Measurements from ENCODE around the gene SPANXN4.

The SPANXN4 gene, protein sequence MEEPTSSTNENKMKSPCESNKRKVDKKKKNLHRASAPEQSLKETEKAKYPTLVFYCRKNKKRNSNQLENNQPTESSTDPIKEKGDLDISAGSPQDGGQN

DNA sequence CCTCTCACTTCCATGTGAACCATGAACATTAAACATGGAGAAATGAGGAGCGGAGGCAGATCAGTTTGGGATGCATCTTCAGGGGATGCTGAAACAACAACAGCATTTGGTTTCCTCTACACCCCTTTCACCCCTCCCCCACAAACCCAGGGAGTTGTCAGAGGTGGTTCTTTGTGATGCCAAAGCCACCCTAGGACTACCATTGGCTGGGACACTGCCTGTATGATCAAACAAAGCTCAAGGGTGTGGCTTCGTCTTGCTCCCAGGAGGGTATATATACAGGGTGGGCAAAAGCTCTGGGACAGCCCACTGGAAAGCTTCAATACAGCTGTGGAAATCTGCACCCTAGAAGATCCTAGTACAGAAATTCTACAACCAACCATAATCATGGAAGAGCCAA, at the start of gene SPANXN4:
TSS of gene SPANXN4 (plus strand) at position 301 of the 400 bp plus-strand sequence. CDS start at position 388, 87 bp downstream.
- in situ Hi-C loops (cut with MboI; ENCODE audit: low sequenced_read_pairs) = no loop called here

DNA sequence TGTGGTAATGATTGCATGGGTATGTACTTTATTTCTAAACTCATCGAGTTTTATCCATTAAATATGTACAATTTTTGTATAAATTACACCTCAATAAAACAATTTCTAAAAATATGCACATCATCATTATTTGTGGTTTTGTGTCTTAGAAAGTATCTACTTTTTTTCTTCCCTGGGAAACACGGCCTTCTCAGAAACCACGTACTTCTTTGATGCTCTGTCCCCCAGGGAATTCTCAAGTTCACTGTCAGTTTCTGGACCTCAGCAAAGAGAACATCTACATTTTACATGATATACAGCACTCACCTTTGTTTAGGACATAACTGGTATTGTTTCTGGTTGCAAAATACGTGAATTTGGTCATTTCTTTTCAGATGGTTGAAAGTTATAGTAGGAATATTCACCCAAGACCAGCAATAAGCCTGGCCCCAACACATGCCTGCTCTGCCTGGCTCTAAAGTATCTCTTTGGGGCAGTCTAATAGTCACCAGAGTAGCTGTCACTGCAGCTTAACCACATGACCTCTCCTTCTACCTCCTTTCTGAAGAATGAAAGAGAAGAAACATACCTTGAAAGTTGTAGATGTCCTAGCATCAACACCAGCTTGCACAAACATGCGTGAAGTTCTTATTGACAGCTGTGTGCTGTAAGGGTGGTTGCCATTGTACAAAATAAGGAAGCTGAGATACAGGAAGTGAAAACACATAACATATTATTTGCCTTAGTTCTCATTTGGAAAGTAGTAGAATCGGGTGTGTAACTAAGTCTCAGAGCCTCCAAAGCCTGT, 48.4 kb upstream of the SPANXN4 start:
- in situ Hi-C loops (cut with MboI; ENCODE audit: low sequenced_read_pairs) = no loop called here

DNA sequence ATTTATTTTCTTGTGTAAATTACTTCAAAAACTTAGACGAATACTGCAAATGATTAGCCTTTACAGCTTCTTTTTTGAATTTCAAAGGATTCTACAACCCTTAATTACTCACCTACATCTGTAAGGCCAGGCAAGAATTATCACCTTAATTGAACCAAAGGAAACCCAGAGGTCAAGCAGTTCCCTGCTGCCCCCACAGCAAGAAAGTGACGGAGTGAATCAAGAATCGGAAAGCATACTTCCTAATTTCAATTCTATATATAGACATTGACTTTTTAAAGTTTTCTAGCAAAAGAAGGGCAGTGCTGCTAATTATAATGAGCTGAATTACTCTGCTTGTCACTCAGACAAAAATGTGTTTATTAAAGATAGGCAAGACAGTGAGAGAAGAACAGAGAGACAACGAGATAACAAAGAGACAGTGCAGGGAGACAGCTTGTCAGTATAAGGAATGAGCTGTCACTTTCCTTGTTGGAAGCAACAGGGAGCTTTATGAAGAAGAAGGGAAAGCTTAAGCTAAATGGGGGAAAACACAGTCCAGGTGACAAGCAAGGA, 47.5 kb upstream of the SPANXN4 start:
- in situ Hi-C loops (cut with MboI; ENCODE audit: low sequenced_read_pairs) = no loop called here

DNA sequence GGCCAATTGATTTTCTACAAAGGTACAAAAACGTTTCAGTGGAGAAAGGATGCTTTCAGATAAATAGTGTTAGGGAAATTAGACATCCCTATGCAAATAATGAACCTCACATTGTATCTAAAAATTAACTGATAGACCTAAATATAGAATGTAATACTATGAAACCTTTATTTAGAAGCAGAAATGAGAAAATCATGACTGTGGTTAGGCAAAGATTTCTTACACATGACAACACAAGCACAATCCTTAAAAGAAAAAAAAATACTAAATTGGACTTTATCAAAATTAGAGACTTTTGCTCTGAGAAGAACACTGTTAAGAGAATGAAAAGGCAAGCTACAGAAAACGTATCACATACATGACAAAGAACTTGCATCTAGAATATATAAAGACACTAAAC, 43.0 kb upstream of the SPANXN4 start:
- in situ Hi-C loops (cut with MboI; ENCODE audit: low sequenced_read_pairs) = no loop called here

DNA sequence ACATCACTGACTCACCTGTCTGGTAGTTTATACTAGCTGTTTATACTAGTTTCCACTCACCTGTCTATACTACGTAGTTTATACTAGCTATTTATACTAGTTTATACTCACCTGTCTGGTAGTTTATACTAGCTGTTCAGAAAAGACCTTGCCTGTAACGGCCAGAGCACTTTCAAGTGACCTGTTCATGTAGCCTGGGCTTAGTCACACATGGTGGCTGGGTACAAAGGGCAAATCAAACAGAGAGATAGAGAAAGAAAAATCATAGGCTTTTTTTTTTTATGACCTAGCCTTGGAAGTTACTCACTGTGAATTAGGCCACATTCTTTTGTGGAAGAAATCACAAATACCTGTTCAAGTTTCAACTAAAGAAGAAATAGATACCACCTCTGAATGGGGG, 30.7 kb upstream of the SPANXN4 start:
- in situ Hi-C loops (cut with MboI; ENCODE audit: low sequenced_read_pairs) = no loop called here

DNA sequence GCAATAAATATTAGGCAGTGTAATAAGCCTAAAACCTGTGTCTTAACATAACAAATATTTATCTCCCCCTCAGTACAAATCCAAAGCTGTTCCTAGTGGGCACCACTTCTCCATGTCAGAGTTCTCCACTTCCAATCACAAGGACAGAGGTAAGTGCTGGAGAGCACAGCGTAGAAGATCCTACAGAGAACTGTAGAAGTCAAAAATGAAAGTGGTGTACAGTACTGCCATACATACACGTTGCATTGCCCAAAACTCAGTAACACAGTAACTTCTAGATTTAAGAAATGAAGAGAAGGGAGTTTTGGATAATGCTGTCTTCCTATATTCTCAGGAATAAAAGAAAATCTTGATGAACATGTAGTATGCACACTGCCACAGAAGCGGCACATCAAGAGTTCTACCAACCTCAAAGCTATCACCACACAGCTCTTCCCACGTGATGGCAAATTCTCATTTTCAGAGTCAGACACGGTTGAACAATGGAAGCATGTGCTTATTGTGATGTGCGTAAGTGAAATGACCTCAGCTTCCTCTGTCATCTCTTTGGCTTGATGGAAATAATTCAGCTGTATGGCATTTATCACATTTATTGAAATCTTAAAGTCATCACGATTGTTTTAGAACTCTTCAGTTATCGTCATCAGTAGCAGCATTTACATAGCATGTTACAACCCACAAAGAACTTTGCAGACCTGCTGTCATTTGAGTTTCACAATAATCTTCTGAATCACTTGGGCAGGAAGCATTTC, 27.1 kb upstream of the SPANXN4 start:
- in situ Hi-C loops (cut with MboI; ENCODE audit: low sequenced_read_pairs) = no loop called here

DNA sequence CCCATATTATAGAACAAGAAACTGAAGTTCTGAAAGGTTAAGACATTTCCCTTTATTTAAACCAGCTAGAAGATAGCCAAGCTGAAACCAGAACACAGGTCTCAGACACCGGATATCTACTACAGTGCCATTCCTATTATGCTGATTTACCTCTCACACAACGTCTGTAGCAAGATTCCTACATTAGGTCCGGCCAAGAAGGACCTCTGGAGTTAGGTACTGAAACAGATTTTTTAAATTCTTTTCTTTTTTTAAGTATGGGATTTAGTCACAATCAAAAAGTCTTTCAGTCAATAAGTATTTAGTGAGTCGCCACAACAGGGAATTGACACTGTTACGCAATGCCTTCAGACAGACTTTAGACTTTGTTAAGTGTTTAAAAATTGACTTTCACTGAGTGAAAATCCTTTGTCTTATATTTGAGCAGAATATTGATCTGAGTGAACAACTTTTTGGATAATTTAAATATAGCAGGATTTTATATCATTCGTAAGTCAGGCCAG, 26.5 kb upstream of the SPANXN4 start:
- in situ Hi-C loops (cut with MboI; ENCODE audit: low sequenced_read_pairs) = no loop called here

DNA sequence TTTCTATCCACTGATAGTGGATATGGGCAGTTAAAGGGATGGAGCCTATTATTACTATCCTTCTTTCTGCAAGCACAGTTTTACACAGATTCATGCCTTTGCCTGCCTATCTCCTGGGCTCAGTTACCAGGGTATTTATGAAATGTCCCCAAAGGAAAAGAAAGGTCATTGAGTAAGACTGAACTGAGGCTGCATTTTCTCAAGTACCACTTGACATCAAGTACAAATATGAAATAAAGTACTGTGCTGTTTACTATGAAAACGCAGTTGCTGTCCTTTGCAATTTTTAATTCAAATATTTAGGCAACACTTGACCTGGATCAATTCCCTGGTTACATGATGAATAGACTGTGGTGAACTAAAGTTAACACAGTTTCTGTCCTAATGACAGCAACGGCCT, 23.5 kb upstream of the SPANXN4 start:
- in situ Hi-C loops (cut with MboI; ENCODE audit: low sequenced_read_pairs) = no loop called here

DNA sequence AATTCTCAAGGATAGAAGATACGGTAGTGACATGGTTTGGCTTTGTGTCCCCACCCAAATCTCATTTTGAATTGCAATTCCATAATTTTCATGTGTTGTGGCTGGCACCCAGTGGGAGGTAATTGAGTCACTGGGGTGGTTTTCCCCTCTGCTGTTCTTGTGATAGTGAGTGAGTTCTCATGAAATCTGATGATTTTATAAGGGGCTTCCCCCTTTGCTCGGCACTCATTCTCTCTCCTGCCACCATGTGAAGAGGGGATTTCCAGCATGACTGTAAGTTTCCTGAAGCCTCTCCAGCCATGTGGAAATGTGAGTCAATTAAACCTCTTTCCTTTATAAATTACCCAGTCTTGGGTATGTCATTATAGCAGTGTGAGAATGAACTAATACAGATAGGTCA, 8.5 kb upstream of the SPANXN4 start:
- in situ Hi-C loops (cut with MboI; ENCODE audit: low sequenced_read_pairs) = no loop called here

DNA sequence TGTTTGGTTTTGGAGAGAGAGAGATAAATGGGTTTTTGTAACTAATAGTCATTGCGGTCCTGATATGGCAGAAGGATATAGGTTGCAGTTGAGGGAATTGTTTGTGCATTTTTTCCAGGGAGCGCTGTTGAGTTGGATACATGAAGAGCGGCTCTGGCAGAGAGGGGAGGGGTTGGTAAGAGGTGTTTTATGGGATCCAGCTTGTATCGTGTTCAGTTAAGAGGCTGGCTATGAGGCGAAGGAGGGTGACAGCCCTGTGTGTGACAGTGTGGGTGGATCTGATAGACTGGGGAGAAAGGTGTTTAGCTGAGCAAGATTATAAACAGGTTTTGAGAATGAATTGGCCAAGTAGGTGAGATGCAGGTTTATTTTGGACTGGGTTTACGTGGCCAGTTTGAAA, 1.5 kb downstream of the SPANXN4 start:
- in situ Hi-C loops (cut with MboI; ENCODE audit: low sequenced_read_pairs) = no loop called here

DNA sequence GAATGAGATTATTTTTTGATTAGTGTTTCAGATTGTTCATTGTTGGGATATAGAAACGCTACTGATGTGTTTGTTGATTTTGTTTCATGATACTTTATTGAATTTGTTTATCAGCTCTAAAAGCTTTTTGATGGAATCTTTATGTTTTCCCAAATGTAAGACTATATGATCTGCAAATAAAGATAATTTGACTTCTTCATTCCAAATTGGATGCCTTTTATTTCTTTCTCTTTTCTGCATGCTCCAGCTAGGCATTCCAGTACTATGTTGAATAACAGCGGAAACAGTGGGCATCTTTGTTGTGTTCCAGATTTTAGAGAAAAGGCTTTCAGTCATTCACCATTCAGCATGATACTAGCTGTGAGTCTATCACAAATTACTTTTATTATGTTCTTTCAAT, 21.8 kb downstream of the SPANXN4 start:
- in situ Hi-C loops (cut with MboI; ENCODE audit: low sequenced_read_pairs) = no loop called here

DNA sequence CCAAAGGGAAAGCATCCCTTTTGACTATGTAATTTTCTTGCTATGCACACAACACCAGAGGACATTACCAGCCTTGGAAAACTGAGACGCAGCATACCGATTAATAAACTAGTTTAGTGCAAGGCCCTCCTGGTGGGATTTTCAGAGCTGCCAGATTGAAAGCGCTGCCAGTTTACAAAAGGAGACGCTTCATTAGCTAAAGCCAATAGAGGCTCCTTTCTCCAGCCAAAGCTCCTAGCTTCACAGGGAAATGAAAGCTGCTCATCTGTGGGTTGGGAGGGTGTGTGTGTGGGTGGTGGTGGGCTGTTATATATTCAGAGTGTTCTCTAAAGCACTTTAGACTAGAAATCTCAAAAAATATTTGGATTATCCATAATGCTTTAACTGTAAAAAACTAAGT, 32.4 kb downstream of the SPANXN4 start:
- in situ Hi-C loops (cut with MboI; ENCODE audit: low sequenced_read_pairs) = no loop called here

DNA sequence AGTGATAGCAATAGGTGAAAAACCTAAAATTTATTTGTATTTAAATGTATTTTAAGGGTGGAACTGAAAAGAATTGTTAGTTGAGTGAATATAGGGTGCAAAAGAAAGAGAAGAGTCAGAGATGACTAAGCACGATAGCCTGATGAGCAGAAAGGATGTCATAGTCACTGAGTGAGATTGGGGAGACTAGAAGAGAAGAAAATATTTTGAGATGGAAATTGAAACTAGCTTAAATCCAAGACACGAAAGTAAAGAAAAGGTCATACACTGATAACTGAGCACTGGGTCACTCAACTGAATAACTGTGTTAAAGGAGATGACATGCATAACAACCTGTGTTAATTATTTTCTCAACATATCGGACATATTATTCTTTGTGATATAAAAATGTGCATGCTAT, 55.5 kb downstream of the SPANXN4 start:
- in situ Hi-C loops (cut with MboI; ENCODE audit: low sequenced_read_pairs) = no loop called here

DNA sequence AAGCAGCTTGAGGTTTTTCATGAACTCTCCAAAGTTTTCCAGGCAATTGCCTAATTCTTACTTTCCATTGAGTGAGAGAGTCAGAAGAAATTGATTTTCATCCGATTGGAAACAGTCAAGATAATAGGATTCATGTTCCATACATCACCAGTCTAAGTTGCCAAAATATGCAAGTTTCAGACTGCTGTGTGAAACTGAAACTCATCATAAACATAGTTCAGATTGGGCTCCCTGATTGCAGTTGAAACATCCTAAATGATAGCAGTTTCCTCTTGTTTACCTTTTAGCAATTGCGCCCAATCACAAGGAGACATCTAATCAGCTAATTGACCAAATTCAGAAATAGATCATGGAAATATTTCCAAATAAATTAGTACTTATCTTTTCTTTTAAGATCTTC, 56.8 kb downstream of the SPANXN4 start:
- in situ Hi-C loops (cut with MboI; ENCODE audit: low sequenced_read_pairs) = no loop called here
